Fibroblast of the aortic adventitia (primary cell): ENCODE results near the gene SNRNP27. TPM values are rescaled to one million over a fixed set of nuclear protein-coding genes. Genes with fewer than 3 reads are reported as not detected.

Experiments used
- DNase-seq: peaks from one replicate; pipeline ENCODE4 v3.0.0-alpha.2; 2010; ENCODE audit warnings: low read depth
- H3K4me3 ChIP-seq: 2 replicates; pipeline ENCODE4 v1.5.1; 2011; ENCODE audit warnings: low read depth, mild to moderate bottlenecking, control low read depth, low read length, moderate library complexity
- CTCF ChIP-seq: IDR thresholded peaks from 2 replicates; pipeline ENCODE4 v1.5.1; 2011; ENCODE audit warnings: mild to moderate bottlenecking, low read length, control low read depth, inconsistent platforms; ENCODE audit not compliant: insufficient read depth
- total RNA-seq: library from RNA; depleted of rRNA; stranded (reverse); fragments of >200 nt; gene quantifications from 2 replicates; pipeline ENCODE4 v1.2.3, GENCODE V29; 2012; ENCODE audit warnings: low replicate concordance

The SNRNP27 gene
- total RNA-seq: 49.4 and 53.6 TPM in 2 replicates

GRCh38 chr2:69893684-69894551 is at the start of gene SNRNP27:
Gene SNRNP27 (plus strand): TSS chr2:69893956. CDS start chr2:69893985, 29 bp downstream.
- peak within 1 kb of the TSS; percentile 83 for H3K4me3 ChIP-seq
- peak; percentile 88 for DNase-seq
- no peak for TF ChIP-seq CTCF

- TF ChIP-seq CTCF: no peak
- DNase-seq: no peak
- H3K4me3 ChIP-seq: no peak overlapping the region
Measured at GRCh38 chr2:69843993-69844392, 49.8 kb upstream of the SNRNP27 start.

- no peak for DNase-seq
- TF ChIP-seq CTCF: no peak
- no peak overlapping the region for H3K4me3 ChIP-seq
Measured at GRCh38 chr2:69844560-69844959, 49.2 kb upstream of the SNRNP27 start.

- no peak for DNase-seq
- no peak for TF ChIP-seq CTCF
Measured at GRCh38 chr2:69846182-69847067, 47.3 kb upstream of the SNRNP27 start.

GRCh38 chr2:69847068-69847828 is 46.5 kb upstream of the SNRNP27 start:
- TF ChIP-seq CTCF: no peak
- no peak for DNase-seq
- H3K4me3 ChIP-seq: no peak overlapping the region

More at GRCh38 chr2:69846182-69847067, 47.3 kb upstream of the SNRNP27 start:
- H3K4me3 ChIP-seq: no peak overlapping the region

- no peak for DNase-seq
- no peak overlapping the region for H3K4me3 ChIP-seq
- TF ChIP-seq CTCF: no peak
Measured at GRCh38 chr2:69848186-69848790, 45.5 kb upstream of the SNRNP27 start.
